Central memory CD4-positive, alpha-beta T cell (primary cell): ENCODE data around the gene LHFPL6.

Experiments used
- DNase-seq: peaks from one replicate; pipeline ENCODE4 v3.0.0; 2022

Gene LHFPL6

GRCh38 chr13:39509616-39510315 lies 93.2 kb downstream of the LHFPL6 start:
- DNase-seq: no peak

GRCh38 chr13:39506559-39507390 lies 96.2 kb downstream of the LHFPL6 start:
- no peak for DNase-seq

DNA sequence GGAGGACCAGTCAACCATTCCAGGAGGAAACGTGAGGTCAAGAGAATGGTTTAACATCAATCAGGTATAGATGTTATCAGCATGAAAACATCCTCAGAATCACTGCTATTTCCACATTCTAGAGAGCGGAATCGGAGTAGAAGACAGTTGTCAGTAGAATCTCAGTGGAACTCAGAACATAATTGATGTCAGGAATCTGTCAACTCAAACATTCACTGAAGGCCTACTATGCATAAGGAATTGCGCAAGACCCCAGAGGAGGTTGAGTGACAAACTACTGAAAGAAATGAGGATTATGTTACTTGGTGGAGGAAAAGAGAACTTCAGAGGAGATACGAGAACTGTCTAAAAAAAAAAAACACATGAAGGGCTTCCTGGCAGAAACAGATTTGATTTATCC lies 97.8 kb downstream of the LHFPL6 start:
- no peak for DNase-seq

- no peak for DNase-seq
These were observed 99.9 kb downstream of the LHFPL6 start for GRCh38 chr13:39503048-39503447.

- DNase-seq: no peak
These were observed 101.2 kb downstream of the LHFPL6 start for GRCh38 chr13:39501702-39502324.

GRCh38 chr13:39499604-39500003 lies 103.4 kb downstream of the LHFPL6 start:
- no peak for DNase-seq

- DNase-seq: no peak
These were observed 104.4 kb downstream of the LHFPL6 start for GRCh38 chr13:39498471-39499114.

GRCh38 chr13:39496506-39496905 lies 106.5 kb downstream of the LHFPL6 start:
- DNase-seq: no peak

- no peak for DNase-seq
These were observed 108.4 kb downstream of the LHFPL6 start for GRCh38 chr13:39494633-39495032.

- no peak for DNase-seq
These were observed 109.0 kb downstream of the LHFPL6 start for GRCh38 chr13:39494006-39494405.

- no peak for DNase-seq
These were observed 112.9 kb downstream of the LHFPL6 start for GRCh38 chr13:39490136-39490535.

DNA sequence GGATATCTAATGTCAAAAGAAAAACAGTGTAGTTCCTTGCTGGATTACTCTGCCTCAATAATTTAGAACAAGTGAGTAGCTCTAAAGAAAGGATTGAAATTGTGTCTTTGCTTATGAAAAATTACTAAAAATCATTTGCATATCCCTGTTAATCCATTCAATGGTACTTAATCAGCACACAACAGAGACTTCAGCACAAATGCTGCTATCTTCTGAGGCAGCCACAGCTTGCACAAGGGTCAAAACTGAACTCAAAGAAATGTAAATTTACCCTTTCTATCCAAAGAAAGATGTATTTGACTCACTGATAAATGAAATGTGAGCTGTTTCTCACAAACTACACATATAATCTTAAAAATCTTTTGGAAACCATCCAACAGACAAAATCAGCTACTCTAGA lies 116.2 kb downstream of the LHFPL6 start:
- DNase-seq: no peak

DNA sequence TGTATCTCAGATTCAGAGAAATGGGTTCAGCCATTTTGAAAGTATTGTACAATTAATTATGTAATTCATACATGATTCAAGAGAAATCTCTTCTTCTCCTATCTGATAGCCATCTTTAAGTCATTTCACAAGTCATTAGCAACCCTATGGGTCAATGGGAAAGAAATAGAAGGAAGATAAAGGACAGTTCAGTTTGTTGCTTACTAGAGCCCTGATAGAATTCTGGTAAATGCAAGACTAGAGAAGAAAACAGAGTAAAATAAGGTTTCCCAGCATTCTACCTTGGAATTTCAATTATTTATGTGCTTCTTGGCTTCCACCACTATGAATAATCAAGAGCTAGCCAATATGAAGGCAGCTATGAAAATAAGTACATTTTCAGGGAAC lies 117.7 kb downstream of the LHFPL6 start:
- DNase-seq: no peak

DNA sequence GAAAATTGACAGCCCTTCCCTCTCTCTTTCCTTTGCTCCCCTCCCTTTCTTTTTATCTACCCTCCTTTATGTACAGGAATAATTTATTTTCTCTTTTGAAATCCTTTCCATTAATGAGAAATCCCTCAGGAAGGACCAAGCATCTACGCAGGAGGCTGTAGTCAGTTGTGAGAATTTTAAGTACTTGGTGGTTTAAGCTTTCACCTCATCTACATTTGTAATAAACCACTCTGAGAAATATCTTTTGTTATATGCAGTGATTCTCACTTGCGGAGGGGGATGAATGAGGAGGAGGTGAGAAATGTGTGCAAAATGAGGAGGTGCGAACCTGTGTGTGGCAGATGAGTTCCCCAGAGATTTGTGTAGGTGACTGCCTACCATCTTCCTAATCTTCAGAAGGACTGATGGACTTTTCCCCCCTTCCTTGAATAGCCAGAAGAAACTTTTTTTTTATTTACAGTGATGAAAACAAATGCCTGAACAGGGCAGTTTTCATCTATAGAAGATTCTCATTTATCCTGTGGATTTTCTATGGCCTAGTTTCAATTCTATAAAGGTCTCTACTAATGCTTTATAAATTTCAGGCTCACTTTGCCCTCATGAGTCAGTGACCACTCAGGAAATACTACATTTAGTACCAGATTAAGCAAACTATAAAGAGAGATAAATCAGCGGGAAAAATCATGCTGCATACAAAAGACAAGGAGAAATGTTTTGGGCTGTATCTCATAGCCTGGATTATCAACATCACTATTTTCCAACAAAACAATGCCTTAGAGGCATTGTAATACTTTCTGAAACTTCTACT lies 118.3 kb downstream of the LHFPL6 start:
- no peak for DNase-seq

- no peak for DNase-seq
These were observed 119.7 kb downstream of the LHFPL6 start for GRCh38 chr13:39483326-39483725.

DNA sequence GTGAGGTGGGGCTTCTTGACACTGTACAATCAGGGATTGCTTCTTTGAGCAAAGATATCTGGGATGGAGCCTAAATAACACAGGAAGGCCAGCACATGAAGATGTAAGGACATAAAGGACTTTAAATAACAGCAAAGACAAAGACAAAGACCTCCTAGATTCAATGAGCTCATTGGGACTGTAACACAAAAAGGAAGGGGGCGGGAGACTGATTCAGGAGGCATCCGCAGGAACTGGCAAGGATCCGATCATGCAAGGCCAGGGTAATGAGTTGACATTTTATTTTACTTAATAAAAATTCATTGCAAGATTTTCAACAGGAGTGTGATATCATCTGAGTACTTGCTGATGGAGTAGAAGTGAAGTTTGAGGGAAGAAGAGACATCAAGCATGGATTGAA lies 121.5 kb downstream of the LHFPL6 start:
- DNase-seq: no peak

GRCh38 chr13:39474600-39474999 lies 128.4 kb downstream of the LHFPL6 start:
- no peak for DNase-seq

DNA sequence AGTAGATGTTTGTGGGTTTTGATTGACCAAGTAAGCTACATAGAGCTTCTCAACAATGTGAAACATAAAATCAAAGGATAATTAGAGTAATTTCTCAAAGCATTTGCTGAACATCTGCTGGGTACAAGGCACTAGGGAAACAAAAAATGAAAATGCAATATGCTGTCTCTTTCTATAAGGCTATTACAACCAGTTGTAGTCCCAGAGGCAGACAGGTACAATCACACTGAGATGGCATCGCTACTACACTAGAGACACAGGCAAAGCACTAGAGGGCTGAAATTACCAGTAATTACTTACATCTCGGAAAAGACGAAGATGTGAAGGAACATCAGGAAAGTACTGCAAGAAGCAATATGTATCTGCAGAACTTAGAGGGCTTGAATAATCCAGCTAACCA lies 133.3 kb downstream of the LHFPL6 start:
- no peak for DNase-seq

DNA sequence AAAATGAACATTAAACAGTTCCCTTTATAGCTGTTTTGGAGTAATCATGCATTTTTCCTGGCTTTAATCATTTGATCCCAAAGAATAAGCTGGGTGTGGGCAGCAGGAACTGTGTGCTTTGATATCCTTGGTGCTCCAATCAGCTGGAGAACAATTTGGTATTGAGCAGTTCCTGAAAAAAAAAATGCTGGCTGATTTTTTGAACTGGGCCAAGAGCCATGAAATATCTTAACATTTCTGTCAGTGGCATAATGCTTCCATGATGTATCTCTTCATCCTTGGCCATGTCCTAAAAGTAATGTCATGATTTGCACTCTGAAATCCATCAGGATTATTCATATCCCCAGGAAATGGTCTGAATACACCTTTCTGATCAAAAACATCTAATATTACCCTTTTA lies 134.7 kb downstream of the LHFPL6 start:
- no peak for DNase-seq

GRCh38 chr13:39463611-39464010 lies 139.4 kb downstream of the LHFPL6 start:
- DNase-seq: no peak

DNA sequence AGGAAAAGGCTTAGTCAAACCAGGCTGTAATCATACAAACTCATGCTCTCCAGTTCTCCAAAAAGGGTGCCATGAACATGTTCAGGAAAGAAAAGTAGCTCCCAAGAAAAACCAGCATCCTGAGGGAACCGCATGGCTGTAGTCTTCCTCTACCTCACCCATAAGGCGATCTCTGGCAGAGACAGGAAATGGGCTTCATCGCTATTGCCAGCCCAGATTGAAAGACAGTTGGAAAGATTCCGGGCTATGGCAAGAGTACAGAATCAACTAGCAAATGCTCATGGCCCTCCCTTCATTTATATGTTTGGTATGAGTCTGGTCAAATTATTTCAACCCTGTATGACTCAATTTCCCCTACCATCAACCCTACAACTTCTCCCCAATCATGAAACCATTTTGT lies 140.1 kb downstream of the LHFPL6 start:
- no peak for DNase-seq

DNA sequence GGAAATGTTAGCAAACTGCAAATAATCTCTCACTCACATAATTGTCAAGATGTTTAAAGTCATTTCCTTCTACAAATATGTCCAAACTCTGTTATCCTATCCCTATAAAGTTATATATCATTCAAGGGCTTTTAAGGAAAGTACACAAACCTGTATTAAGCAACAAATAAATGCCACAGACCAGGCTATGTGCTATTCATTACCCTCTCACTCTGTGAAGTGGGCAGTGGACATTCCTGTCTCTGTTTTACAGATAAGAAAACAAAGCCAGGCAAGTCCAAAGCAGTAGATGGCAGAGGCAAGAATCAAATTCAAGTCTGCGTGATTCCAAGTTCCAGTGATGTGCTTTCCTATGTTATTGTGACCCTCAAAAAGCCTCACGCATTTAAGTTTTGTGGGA lies 140.6 kb downstream of the LHFPL6 start:
- DNase-seq: no peak
